Amniotic epithelial cell (primary cell): ENCODE results near the gene TNRC6B.

Experiments
- DNase-seq: peaks from one replicate; pipeline ENCODE4 v3.0.0-alpha.2; 2010; ENCODE audit warnings: low read depth

Gene TNRC6B

DNA sequence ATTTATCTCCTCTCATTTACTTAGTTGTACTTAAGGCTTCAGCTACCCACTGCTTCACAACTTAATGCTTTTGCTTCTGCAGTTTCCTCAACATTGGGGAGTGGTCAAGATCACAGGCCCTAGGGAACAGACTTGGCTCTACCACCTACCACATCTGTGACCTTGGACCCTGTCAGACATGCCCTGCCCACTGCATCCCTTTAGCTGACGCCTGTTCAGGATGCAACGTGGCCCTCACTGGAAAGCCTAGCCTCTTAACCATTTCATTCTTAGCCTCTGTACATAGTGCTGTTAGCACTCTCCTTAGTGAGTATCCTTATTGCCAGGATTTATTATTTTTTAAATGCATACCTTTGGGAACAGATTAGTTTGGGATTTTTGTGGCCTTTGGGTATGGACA is 34.4 kb downstream of the TNRC6B start:
- DNase-seq, result no peak

DNA sequence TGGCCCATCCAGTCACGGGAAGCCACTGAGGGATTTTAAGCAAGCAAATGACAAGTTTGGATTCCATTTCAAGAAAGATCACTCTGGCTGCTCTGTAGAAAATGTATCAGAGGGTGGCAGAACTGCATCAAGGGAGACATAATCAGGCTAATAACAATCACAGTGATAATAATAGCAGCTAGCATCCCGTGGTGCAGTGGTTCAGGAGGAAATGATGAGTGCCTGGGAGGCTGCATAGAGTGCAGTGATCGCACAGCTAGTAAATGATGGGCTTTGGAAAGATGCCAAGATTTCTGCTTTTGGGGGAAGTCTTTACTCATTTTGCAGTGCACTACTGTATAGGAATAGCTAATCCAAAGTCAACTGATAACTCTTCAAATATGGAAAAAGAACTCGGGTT is 35.8 kb downstream of the TNRC6B start:
- no peak for DNase-seq

DNA sequence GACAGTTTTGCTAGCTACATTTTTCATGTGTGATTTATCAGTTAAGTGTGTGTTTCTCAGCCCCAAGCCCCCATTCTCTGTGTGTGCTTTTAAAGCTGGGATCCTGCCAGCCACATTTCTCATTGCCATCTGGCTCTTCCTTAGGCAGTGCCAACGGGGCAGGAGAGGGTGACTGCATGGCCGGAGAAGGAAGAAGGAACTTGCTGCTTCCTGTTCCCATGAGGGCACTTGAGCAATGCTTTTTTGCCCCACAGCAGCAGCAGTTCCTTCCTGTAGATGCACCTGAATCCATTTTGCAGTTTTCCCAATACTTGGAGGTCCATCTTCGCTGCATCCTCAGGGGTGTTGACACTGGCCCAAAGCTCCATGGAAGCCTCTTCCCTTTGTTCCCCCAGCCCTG is 37.5 kb downstream of the TNRC6B start:
- DNase-seq, result no peak

DNA sequence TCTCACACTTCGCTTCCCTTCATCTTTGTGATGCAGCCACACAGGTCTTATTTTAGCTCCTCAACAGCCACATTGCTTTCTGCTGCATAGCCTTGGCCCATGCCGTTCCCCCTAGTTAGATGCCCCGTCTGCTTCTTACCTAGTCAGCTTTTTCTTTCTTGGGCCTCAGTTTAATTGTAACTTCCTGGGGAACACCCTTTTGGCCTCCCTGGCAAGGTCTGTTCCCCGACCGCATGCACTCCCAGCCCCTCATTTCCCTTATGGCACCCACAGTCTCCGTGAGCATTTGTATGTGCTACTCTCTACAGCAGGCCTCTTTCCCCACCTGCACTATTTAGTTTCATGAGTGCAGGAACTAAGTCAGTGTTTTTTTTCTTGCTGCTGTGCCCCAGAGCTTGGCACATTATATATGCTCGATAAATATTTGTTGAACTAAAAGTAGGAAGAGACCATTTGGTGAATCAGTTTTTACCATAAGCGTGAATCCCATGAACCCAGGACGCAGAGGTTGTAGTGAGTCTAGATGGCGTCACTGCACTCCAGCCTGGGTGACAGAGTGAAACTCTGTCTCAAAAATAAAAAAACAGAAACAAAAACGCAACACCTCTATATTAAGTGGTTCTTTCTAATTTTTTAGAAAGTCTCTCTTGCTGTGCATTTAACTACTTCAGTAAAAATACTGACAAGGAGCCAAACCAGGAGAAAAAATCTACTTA is 38.5 kb downstream of the TNRC6B start:
- no peak for DNase-seq

DNA sequence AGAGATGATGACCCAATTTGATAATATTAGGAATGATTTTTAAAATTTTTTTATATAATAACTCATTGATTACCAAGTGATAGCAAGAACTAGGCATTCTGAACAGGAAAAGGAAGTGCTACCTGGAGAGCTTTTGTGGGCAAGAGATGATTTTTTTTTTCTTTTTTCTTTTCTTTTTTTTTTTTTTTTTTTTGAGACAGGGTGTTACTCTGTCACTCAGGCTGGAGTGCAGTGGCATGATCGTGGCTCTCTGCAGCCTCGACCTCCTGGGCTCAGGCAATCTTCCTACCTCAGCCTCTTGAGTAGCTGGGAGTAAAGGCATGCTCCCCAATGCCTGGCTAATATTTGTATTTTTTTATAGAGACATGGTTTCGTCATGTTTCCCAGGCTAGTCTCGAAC is 40.4 kb downstream of the TNRC6B start:
- no peak for DNase-seq

- DNase-seq, result peak; percentile 16
These were observed 41.1 kb downstream of the TNRC6B start for GRCh38 chr22:40218723-40219294.

GRCh38 chr22:40220316-40221054 is 42.8 kb downstream of the TNRC6B start:
- DNase-seq, result peak; percentile 25

DNA sequence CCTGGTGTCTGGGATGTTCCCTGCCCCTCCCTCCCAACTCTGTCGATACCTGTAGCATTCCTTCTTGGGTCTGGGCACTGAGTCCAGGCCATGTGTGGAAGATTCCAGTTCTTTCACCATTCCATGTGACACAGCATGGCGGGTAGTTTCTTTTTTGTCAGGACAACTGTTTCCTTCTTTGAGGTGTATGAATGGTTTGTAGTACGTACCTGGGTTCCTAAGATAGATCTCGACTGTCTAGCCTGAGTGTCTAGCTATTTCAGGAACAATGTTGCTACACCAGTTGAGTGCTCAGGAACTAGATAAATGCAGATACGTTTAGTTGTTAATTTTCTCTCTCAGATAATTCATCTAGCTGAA is 43.3 kb downstream of the TNRC6B start:
- no peak for DNase-seq

DNA sequence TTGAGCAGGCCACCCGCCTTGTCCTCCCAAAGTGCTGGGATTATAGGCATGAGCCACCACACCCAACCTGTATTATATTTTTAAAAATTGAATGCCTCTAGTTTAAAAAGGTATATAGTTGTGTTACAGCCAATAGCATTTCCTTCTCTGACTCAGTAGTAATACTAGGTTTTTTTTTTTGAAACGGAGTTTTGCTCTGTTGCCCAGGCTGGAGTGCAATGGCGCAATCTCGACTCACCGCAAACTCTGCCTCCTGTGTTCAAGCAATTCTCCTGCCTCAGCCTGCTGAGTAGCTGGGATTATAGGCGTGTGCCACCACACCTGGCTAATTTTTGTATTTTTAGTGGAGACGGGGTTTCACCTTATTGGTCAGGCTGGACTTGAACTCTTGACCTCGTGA is 45.3 kb downstream of the TNRC6B start:
- DNase-seq, result peak; percentile 52

DNA sequence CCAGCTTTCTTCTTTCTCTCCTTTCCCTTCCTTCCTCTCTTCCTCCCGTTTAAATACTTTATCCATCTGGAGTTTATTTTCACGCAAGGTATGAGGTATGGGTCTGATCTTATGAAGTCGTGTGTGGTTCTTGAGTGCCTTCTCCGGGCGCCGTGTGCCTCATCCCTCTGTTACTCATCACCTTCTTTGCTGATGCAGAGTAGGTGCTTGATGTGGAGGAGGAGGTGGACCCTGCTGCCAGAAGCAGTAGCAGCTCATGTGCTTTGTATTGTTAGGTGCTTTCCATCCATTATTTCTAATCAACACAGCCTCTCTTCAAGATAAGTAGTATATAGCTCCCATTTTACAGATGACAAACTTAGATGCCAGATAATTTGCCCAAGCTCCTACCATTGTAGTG is 47.0 kb downstream of the TNRC6B start:
- DNase-seq, result peak; percentile 49

DNA sequence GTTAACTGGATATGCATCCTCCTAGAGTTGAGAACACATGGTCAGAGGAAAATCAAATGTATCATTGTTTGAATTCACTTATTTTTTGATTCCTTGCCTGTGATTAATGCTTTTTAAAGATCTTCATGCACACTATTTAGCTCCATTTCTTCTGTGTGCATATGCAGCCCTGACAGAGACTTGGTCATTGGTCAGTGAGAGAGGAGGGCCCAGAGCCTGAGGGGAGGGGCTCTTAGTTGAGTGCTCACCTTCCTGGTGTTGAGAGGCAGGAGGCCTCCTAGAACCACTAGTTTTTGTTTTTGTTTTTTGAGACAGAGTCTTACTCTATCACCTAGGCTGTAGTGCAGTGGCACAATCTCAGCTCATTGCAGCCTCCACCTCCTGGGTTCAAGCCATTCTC is 48.9 kb downstream of the TNRC6B start:
- DNase-seq, result no peak

GRCh38 chr22:40231618-40232313 is 54.0 kb downstream of the TNRC6B start:
- no peak for DNase-seq

DNA sequence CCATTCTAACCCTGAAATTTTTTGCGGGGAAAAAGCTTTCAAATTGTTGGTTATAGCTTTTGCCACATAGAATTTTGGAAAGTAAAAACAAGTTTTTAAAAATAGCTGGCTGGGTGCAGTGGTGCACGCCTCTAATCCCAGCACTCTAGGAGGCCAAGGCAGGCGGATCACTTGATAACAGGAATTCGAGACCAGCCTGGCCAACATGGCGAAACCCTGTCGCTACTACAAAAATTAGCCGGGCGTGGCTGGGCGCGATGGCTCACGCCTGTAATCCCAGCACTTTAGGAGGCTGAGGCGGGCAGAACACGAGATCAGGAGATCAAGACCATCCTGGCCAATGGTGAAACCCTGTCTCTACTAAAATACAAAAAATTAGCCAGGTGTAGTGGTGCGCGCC is 54.9 kb downstream of the TNRC6B start:
- DNase-seq, result no peak

- no peak for DNase-seq
These were observed 56.2 kb downstream of the TNRC6B start for GRCh38 chr22:40233886-40234285.

GRCh38 chr22:40234658-40235057 is 56.9 kb downstream of the TNRC6B start:
- DNase-seq, result no peak

DNA sequence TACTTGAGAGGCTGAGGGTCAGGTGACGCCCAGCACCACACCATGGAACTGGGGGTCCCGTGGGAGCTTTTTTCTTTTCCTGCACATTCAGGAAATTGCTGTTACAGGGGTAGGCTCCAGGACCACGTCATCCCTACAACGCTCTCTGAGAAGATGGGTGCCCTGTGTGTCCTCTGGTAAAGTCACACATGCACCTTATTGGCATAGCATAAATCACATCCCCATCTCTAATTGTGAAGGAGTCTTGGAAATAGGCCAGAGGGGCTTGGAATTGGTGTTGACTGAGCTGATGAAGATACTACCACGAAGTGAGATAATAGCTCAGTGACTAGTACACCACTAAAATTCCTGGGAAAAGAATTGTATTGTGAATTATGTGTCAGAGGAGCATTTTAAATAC is 57.6 kb downstream of the TNRC6B start:
- no peak for DNase-seq

DNA sequence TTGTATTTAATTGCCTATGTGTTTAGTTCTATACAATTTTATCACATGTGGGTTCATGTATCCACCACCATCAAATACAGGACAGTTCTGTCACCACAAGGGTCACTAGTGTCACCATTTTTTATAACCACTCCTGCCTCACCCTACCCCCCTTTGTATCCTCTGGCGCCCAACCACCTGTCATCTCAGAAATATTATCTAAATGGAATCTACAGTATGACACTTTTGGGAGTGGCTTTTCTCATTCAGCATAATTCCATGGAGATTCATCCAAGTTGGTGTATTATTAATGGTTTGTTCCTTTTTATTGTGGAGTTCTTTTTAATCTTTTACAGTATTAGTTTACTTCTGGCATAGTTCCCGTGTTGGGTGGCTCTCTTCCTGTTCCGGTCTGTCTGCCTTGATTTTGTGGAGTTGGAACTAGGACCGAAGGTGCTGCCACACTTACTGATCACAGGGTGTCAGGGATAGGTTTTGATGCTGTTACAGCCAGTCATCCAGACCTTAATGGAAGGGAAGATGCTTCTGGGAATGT is 58.5 kb downstream of the TNRC6B start:
- no peak for DNase-seq

DNA sequence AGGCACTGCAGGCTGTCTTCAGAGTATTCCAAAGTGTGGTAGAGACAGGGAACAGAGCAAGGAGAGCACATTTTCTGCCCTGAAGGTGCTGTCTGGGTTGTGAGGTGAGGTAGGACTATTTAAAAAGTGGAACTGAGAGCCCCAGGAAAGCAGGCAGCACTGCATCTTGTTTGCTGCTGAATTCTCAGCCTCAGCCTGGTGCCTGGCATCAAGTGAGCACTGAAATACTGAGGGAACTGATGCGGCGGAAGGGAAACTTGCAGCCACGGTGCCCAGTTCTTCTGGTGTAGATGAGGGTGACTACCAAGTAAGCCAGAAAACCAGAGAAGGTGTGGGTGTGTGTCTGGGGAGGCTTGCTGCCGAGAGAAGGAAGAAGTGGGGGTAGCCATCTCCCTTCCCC is 59.5 kb downstream of the TNRC6B start:
- no peak for DNase-seq

DNA sequence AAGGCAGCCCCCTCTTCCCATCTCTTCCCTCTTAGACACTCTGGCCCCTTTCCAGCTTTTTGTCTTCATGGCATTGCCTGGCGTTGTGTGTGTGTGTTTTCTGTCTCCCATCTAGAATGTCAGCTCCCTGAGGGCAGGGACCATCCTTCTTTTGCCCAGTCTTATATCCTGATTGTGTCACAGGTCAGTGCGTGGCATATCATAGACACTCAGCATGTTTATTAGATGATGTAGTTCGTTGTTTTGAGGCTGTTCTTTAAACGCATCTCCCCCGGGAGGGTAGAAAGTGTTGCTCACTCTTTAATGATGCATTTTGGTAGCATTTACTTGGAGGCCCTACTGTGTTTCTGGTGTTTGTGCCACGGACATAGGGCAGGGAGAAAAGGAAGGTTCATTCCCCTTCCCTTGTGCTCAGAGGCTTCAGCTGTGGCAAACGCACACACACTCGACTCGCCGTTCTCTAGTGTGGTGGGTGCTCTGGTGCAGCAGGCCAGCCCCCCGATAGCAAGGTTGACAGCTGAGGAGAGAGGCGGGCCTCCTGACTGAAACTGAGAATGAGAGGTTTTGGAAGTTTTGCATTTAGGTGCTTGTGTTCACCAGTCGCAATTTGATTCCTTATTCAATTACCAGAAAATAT is 60.2 kb downstream of the TNRC6B start:
- DNase-seq, result no peak

GRCh38 chr22:40238425-40239344 is 61.0 kb downstream of the TNRC6B start:
- DNase-seq, result peak; percentile 85

DNA sequence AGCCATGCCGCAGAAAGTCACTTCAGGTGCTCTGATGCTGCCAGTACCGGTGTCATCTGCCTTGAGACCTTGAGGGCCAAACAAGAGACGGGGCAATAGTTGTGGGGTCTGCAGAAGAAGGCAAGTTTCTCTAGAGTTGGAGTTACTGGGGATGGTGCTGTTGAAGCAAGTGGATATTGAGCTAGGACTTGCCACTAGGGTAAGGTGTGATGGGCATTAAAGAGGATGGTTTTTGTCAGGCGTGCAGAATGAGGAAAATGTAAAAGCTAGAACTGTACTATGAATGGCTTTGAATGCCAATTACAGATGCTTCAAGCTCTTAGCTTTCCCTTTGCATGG is 61.6 kb downstream of the TNRC6B start:
- DNase-seq, result no peak
